Endothelial cell of umbilical vein (primary cell): ENCODE results near the gene AACS. TPM values are rescaled to one million over a fixed set of nuclear protein-coding genes. Genes with fewer than 3 reads are reported as not detected.

Source experiments
- BruUV-seq: library from RNA; stranded (reverse); fragments of 400-500 nt; replicated peaks from 2 replicates; lab custom pipeline; 2021; lab: Mats Ljungman, UMichigan
- CTCF ChIA-PET: fragments of 300-600, 350-600 bp; sonication (Branson Sonifier 250); formaldehyde crosslinking; loops from one replicate; lab custom pipeline; 2021; ENCODE audit warnings: antibody characterized with exemption, inconsistent platforms; lab: Charles Lee
- POLR2A ChIA-PET: fragments of 300-600, 350-600 bp; sonication (Branson Sonifier 250); formaldehyde crosslinking; loops from one replicate; lab custom pipeline; 2021; ENCODE audit warnings: antibody characterized with exemption, inconsistent platforms; lab: Charles Lee
- DNase-seq: peaks from one replicate; pipeline ENCODE4 v3.0.0-alpha.2; 2011; ENCODE audit warnings: low read depth, low spot score
- FAIRE-seq: peaks from 2 replicates; lab custom pipeline; 2011; peaks lifted over from hg19 to GRCh38; lab: Jason Lieb, UNC
- H2AFZ ChIP-seq: 2 replicates; pipeline ENCODE4 v1.6.0; 2012; ENCODE audit warnings: low read depth, low read length, control low read depth, inconsistent platforms
- H3K27ac ChIP-seq: 2 replicates; pipeline ENCODE4 v1.5.1; 2011; ENCODE audit warnings: low read depth, mild to moderate bottlenecking, control low read depth, low read length, moderate library complexity; ENCODE audit not compliant: insufficient read depth
- H3K27me3 ChIP-seq, 2 experiments: 2 replicates each; pipeline versions ENCODE4 v1.6.0 to v1.6.1; 2011; ENCODE audit warnings: low read length in 2 of 2, mixed read lengths in 1 of 2; ENCODE audit not compliant: control insufficient read depth in 2 of 2, insufficient read depth in 2 of 2
- H3K36me3 ChIP-seq, 2 experiments: 2 replicates in 1 of 2; 3 replicates in 1 of 2; pipeline ENCODE4 v1.5.1; 2011; ENCODE audit warnings: low read length in 2 of 2, mild to moderate bottlenecking in 1 of 2, moderate library complexity in 1 of 2; ENCODE audit not compliant: control insufficient read depth in 2 of 2, insufficient read depth in 2 of 2; ENCODE audit errors: extremely low read depth in 1 of 2
- H3K4me1 ChIP-seq: 3 replicates; pipeline ENCODE4 v1.5.1; 2011; ENCODE audit warnings: mild to moderate bottlenecking, low read length; ENCODE audit not compliant: control insufficient read depth, insufficient read depth; ENCODE audit errors: extremely low read depth
- H3K4me2 ChIP-seq: 2 replicates; pipeline ENCODE4 v1.6.1; 2011; ENCODE audit warnings: low read length, control low read depth, mixed read lengths; ENCODE audit not compliant: insufficient read depth
- H3K4me3 ChIP-seq, 3 experiments: fragments of 200-600 bp in 1 of 3; sonication (generic), shearing (Covaris generic) in 1 of 3; replicated peaks in 1 of 3; 2 replicates each; pipeline ENCODE4 v1.5.1; 2011 to 2016; ENCODE audit warnings: control low read depth in 3 of 3, low read length in 3 of 3, mild to moderate bottlenecking in 2 of 3, inconsistent platforms in 1 of 3, low read depth in 1 of 3, moderate library complexity in 1 of 3; ENCODE audit not compliant: insufficient read depth in 1 of 3
- H3K79me2 ChIP-seq: 2 replicates; pipeline ENCODE4 v1.6.0; 2012; ENCODE audit warnings: low read length, inconsistent platforms; ENCODE audit not compliant: control insufficient read depth, insufficient read depth
- H3K9ac ChIP-seq: replicated peaks from 2 replicates; pipeline ENCODE3; 2011; ENCODE audit warnings: low read length, control low read depth; ENCODE audit not compliant: insufficient read depth; ENCODE audit errors: extremely low read depth
- H3K9me1 ChIP-seq: replicated peaks from 3 replicates; pipeline ENCODE4 v1.6.0; 2011; ENCODE audit warnings: mild to moderate bottlenecking, low read length; ENCODE audit not compliant: control insufficient read depth, insufficient read depth; ENCODE audit errors: extremely low read depth
- H3K9me3 ChIP-seq: replicated peaks from 2 replicates; pipeline ENCODE4 v1.5.1; 2012; ENCODE audit warnings: low read length, inconsistent platforms; ENCODE audit not compliant: control insufficient read depth, insufficient read depth
- H4K20me1 ChIP-seq: replicated peaks from 2 replicates; pipeline ENCODE3; 2011; ENCODE audit warnings: mild to moderate bottlenecking, low read length; ENCODE audit not compliant: control insufficient read depth, insufficient read depth; ENCODE audit errors: extremely low read depth
- EZH2 ChIP-seq: IDR thresholded peaks from 2 replicates; pipeline ENCODE4 v1.6.1; 2012; ENCODE audit warnings: borderline replicate concordance, low read depth, mild to moderate bottlenecking, moderate library complexity, low read length, inconsistent platforms; ENCODE audit not compliant: severe bottlenecking
- FOS ChIP-seq: IDR thresholded peaks from 2 replicates; pipeline ENCODE4 v1.6.1; 2011; ENCODE audit warnings: mild to moderate bottlenecking, low read length, moderate library complexity, borderline replicate concordance; ENCODE audit not compliant: insufficient read depth
- GATA2 ChIP-seq: IDR thresholded peaks from 2 replicates; pipeline ENCODE4 v1.7.0; 2011; ENCODE audit warnings: low read depth, mild to moderate bottlenecking, moderate library complexity, mixed read lengths, low read length; ENCODE audit not compliant: insufficient read length, insufficient read depth
- JUN ChIP-seq: IDR thresholded peaks from 2 replicates; pipeline ENCODE4 v1.6.1; 2011; ENCODE audit warnings: borderline replicate concordance, low read depth; ENCODE audit not compliant: insufficient read length, insufficient read depth
- MYC ChIP-seq: IDR thresholded peaks from one replicate; pipeline ENCODE4 v1.6.1; 2011; ENCODE audit warnings: mild to moderate bottlenecking, low read depth, low read length
- POLR2A ChIP-seq: IDR thresholded peaks from 2 replicates; pipeline ENCODE4 v1.6.1; 2012; ENCODE audit warnings: low read depth, mild to moderate bottlenecking, control low read depth, low read length
- POLR2AphosphoS5 ChIP-seq: IDR thresholded peaks from 2 replicates; pipeline ENCODE4 v1.6.1; 2012; ENCODE audit warnings: low read depth, mild to moderate bottlenecking, control low read depth, low read length, moderate library complexity; ENCODE audit not compliant: insufficient read depth
- dilution Hi-C: fragments of 300-500 bp; cut with MboI; formaldehyde crosslinking; loops from one replicate; pipeline ENCODE4 v1.15.0; 2019; ENCODE audit warnings: low sequenced_read_pairs; ENCODE audit not compliant: extremely low pct_ligation_motif_present
- intact Hi-C: fragments of 100-400 bp; cut with micrococcal nuclease; formaldehyde crosslinking; loops from one replicate; pipeline ENCODE4 v1.10.0; 2022
- polyA plus RNA-seq, 4 experiments: library from polyadenylated mRNA; depleted of rRNA in 3 of 4; stranded (reverse) in 3 of 4; unstranded in 1 of 4; fragments of >200 nt; gene quantifications; 2 replicates each; pipeline versions ENCODE4 v1.2.1 to v1.2.3, GENCODE V29; 2011 to 2012; ENCODE audit warnings: missing spikeins in 1 of 4
- total RNA-seq: library from RNA; stranded (reverse); gene quantifications from 2 replicates; pipeline ENCODE4 v1.2.3, GENCODE V29; 2021
- TF ChIP-seq, protein P1 (sequence below): IDR thresholded peaks from 2 replicates; pipeline ENCODE4 v1.6.1; 2011; ENCODE audit not compliant: insufficient read depth, insufficient read length
- TF ChIP-seq, protein P2 (sequence below), 2 donors: IDR thresholded peaks; 1 replicate in 1 of 2; 2 replicates in 1 of 2; pipeline ENCODE4 v1.5.1; 2011; ENCODE audit warnings: low read length in 2 of 2, mild to moderate bottlenecking in 2 of 2, moderate library complexity in 2 of 2, control low read depth in 1 of 2, inconsistent platforms in 1 of 2, low read depth in 1 of 2; ENCODE audit not compliant: insufficient read depth in 1 of 2; ENCODE audit errors: extremely low read depth in 1 of 2

Gene AACS
- total and polyA plus RNA-seq, 2 donors (not counting 3 experiments of a cell fraction or from before 2014, with no cell fraction given) = 34.7 to 40.3 TPM

DNA sequence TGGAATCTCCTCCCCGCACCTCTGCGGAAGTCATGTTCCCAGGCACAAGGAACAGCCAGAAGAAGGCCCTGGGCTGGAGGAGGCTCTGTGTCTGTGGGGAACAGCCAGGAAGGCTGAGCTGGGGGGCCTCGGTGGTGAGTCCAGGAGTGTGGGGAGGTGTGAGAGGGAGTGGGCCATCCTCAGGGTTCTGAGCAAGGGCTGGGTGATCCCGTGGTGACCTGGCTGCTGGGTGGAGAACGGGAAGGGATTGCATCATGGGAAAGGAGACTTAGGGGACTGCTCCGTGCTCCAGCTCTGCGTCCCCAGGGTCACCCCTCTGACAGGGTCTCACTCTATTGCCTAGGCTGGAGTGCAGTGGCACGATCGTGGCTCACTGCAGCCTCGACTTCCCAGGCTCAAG is 13.8 kb downstream of the AACS start:
- no TSS peak for BruUV-seq
- CTCF ChIA-PET = no interaction called here
- Histone ChIP-seq H3K27me3 (no peaks in the 10 kb centered on the region), H4K20me1 (no peaks in the 10 kb centered on the region), H3K9me1 (no peaks in the 10 kb centered on the region), H3K36me3 (peaks cover 10 to 15% of the 10 kb centered on the region in 2 experiments), H2AFZ (no peak overlapping the region), H3K4me3 (no peak overlapping the region), H3K79me2 (no peaks in the 10 kb centered on the region), H3K9ac (no peak overlapping the region), H3K4me1 (no peaks in the 10 kb centered on the region), H3K9me3 (no peaks in the 10 kb centered on the region), H3K4me2 (no peak overlapping the region), H3K27ac (no peak overlapping the region)
- intact Hi-C loops = no loop called here
- POLR2A ChIA-PET = no interaction called here
- FAIRE-seq = no peak
- dilution Hi-C loops = no loop called here
- TF ChIP-seq, protein P1, sequence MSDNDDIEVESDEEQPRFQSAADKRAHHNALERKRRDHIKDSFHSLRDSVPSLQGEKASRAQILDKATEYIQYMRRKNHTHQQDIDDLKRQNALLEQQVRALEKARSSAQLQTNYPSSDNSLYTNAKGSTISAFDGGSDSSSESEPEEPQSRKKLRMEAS = no peak
- TF ChIP-seq POLR2A = no peak
- no peak for TF ChIP-seq FOS
- TF ChIP-seq EZH2 = no peak
- TF ChIP-seq, protein P2, sequence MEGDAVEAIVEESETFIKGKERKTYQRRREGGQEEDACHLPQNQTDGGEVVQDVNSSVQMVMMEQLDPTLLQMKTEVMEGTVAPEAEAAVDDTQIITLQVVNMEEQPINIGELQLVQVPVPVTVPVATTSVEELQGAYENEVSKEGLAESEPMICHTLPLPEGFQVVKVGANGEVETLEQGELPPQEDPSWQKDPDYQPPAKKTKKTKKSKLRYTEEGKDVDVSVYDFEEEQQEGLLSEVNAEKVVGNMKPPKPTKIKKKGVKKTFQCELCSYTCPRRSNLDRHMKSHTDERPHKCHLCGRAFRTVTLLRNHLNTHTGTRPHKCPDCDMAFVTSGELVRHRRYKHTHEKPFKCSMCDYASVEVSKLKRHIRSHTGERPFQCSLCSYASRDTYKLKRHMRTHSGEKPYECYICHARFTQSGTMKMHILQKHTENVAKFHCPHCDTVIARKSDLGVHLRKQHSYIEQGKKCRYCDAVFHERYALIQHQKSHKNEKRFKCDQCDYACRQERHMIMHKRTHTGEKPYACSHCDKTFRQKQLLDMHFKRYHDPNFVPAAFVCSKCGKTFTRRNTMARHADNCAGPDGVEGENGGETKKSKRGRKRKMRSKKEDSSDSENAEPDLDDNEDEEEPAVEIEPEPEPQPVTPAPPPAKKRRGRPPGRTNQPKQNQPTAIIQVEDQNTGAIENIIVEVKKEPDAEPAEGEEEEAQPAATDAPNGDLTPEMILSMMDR (IDR thresholded peaks at IDR 0.05; ENCODE audit: extremely low read depth in 1 of 2, insufficient read depth in 1 of 2, low read depth in 1 of 2, low read length in 2 of 2) = no peak
- TF ChIP-seq POLR2AphosphoS5 = no peak
- no peak for TF ChIP-seq JUN
- TF ChIP-seq GATA2 = no peak
- no peak for TF ChIP-seq MYC
- no peak for DNase-seq
